Chondrocyte (in vitro differentiated cells): ENCODE data around the gene EIF3J. TPM values are rescaled to one million over a fixed set of nuclear protein-coding genes. Genes with fewer than 3 reads are reported as not detected.
A peak's percentile ranks its signal among the peaks of the same experiment; 100 is the strongest.

ENCODE experiments used
- DNase-seq: peaks from one replicate; pipeline ENCODE4 v3.0.0; 2021; ENCODE audit warnings: mixed read lengths, low spot score
- H3K27ac Mint-ChIP-seq: one replicate; pipeline ENCODE4 v1.8.0; 2021; ENCODE audit warnings: mild to moderate bottlenecking, moderate library complexity, mixed read lengths; ENCODE audit not compliant: unreplicated experiment
- H3K27me3 Mint-ChIP-seq: 2 replicates; pipeline ENCODE4 v1.8.0; 2021; ENCODE audit warnings: low read depth, mixed read lengths
- H3K36me3 Mint-ChIP-seq: 2 replicates; pipeline ENCODE4 v1.8.0; 2021; ENCODE audit warnings: low read depth, mixed read lengths
- H3K4me1 Mint-ChIP-seq: 2 replicates; pipeline ENCODE4 v1.8.0; 2021; ENCODE audit warnings: low read depth, mild to moderate bottlenecking, mixed read lengths
- H3K4me3 Mint-ChIP-seq: one replicate; pipeline ENCODE4 v1.8.0; 2021; ENCODE audit warnings: mild to moderate bottlenecking, moderate library complexity, mixed read lengths; ENCODE audit not compliant: unreplicated experiment
- H3K9me3 Mint-ChIP-seq: 2 replicates; pipeline ENCODE4 v1.8.0; 2021; ENCODE audit warnings: low read depth, mixed read lengths
- total RNA-seq: library from RNA; stranded (reverse); gene quantifications from 3 replicates; pipeline ENCODE4 v1.2.1, GENCODE V29; 2021
- TF ChIP-seq, protein P1 (sequence below): fragments of 200-600 bp; sonication (generic); IDR thresholded peaks from 2 replicates; pipeline ENCODE4 v1.5.0; 2021; ENCODE audit warnings: antibody characterized with exemption, mild to moderate bottlenecking, moderate library complexity

The EIF3J gene
- total RNA-seq, 1 donor from 2014 or later, result 98.0 TPM

DNA sequence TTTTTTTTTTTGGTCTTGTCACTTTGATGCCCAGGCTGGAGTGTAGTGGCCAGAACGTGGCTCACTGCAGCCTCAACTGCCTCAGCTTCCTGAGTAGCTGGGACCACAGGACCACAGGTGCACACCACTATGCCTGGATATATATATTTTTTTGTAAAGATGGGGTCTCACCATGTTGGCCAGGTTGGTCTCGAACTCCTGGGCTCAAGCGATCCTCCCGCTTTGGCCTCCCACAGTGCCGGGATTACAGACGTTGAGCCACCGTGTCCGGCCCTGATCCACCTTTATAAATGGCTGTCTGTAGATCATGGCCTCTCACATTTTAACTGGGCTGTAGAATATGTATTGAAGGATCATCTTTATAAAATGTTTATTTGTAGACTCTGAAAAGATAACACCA, 1.9 kb upstream of the EIF3J start:
- Mint-ChIP-seq H3K27me3 (no peaks in the 10 kb centered on the region), H3K27ac (peak overlapping the region; percentile 73), H3K9me3 (no peaks in the 10 kb centered on the region), H3K4me1 (peaks cover 35% of the 10 kb centered on the region), H3K4me3 (peak overlapping the region; percentile 85), H3K36me3 (peaks cover 2% of the 10 kb centered on the region)
- TF ChIP-seq, protein P1, sequence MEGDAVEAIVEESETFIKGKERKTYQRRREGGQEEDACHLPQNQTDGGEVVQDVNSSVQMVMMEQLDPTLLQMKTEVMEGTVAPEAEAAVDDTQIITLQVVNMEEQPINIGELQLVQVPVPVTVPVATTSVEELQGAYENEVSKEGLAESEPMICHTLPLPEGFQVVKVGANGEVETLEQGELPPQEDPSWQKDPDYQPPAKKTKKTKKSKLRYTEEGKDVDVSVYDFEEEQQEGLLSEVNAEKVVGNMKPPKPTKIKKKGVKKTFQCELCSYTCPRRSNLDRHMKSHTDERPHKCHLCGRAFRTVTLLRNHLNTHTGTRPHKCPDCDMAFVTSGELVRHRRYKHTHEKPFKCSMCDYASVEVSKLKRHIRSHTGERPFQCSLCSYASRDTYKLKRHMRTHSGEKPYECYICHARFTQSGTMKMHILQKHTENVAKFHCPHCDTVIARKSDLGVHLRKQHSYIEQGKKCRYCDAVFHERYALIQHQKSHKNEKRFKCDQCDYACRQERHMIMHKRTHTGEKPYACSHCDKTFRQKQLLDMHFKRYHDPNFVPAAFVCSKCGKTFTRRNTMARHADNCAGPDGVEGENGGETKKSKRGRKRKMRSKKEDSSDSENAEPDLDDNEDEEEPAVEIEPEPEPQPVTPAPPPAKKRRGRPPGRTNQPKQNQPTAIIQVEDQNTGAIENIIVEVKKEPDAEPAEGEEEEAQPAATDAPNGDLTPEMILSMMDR, result no peak
- DNase-seq, result no peak

GRCh38 chr15:44535523-44536301, 1.2 kb upstream of the EIF3J start:
- no peaks in the 10 kb centered on the region for H3K27me3 Mint-ChIP-seq
- peaks cover 3% of the 10 kb centered on the region for H3K36me3 Mint-ChIP-seq
- H3K9me3 Mint-ChIP-seq, result no peaks in the 10 kb centered on the region
- H3K4me3 Mint-ChIP-seq, result peak overlapping the region; percentile 85
- DNase-seq, result no peak
- TF ChIP-seq, protein P1, result no peak
- H3K27ac Mint-ChIP-seq, result peak overlapping the region; percentile 98
- peaks cover 39% of the 10 kb centered on the region for H3K4me1 Mint-ChIP-seq

DNA sequence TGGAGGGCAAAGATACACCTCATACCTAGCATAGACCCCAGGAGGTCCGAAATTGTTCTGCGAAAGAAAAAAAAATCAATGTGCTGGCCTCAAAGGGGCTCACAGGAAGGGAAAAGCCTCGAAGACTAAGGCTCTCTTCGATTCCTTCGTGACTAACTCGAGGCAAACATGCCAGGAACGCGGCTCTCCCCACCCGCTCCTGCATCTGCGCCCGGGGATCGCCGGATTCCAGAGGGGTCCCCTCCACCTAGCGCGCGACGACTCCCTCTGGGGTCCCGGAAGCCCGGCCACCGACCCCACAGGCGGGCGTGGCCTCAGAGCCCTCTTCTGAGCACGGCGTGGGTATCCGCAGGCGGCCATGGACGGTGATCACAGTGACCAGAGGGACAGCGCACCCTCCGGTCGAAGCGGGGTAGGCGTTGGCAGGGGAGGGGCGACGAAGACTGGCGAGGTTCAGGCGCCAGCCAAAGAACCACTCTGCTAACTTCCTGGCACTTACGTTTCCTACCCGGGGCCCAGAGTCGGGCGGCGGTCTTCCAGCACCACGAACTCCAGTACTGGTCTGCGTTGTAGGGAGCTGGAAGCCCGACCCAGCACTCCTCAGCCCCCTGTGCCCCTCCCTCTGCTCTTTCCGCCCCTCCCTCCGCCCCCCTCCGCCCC, 515 bp upstream of the EIF3J start:
- Mint-ChIP-seq H3K4me1 (peaks cover 45% of the 10 kb centered on the region), H3K27me3 (no peaks in the 10 kb centered on the region), H3K36me3 (peaks cover 3% of the 10 kb centered on the region), H3K9me3 (no peaks in the 10 kb centered on the region), H3K27ac (peak overlapping the region; percentile 98), H3K4me3 (peak overlapping the region; percentile 85)
- TF ChIP-seq, protein P1, result peak; percentile 78
- DNase-seq, result peak; percentile 96

- H3K36me3 Mint-ChIP-seq, result peaks cover 3% of the 10 kb centered on the region
- H3K4me3 Mint-ChIP-seq, result peak overlapping the region; percentile 85
- H3K27me3 Mint-ChIP-seq, result no peaks in the 10 kb centered on the region
- peak overlapping the region; percentile 98 for H3K27ac Mint-ChIP-seq
- TF ChIP-seq, protein P1, result peak; percentile 33
- peaks cover 58% of the 10 kb centered on the region for H3K4me1 Mint-ChIP-seq
- DNase-seq, result no peak
- no peaks in the 10 kb centered on the region for H3K9me3 Mint-ChIP-seq
Measured at GRCh38 chr15:44537735-44538240, 841 bp downstream of the EIF3J start.

GRCh38 chr15:44541282-44541958, 4.5 kb downstream of the EIF3J start:
- H3K4me3 Mint-ChIP-seq, result peak overlapping the region; percentile 50
- peak overlapping the region; percentile 97 for H3K27ac Mint-ChIP-seq
- H3K9me3 Mint-ChIP-seq, result no peaks in the 10 kb centered on the region
- H3K36me3 Mint-ChIP-seq, result peaks cover 4% of the 10 kb centered on the region
- H3K27me3 Mint-ChIP-seq, result no peaks in the 10 kb centered on the region
- H3K4me1 Mint-ChIP-seq, result peaks cover 64% of the 10 kb centered on the region
- TF ChIP-seq, protein P1, result no peak
- DNase-seq, result no peak
